HUDEP-2 (cell line): ENCODE data around the gene RRP7A.
A peak's percentile ranks its signal among the peaks of the same experiment; 100 is the strongest.
"Not testable (repeated sequence)": the region's sequence is repeated elsewhere in the genome, so short reads cannot be mapped to it uniquely, and the experiment has no call there.

Experiments used
- DNase-seq, 76 experiments: peaks; one replicate each; lab custom pipeline; 2025; ENCODE audit not compliant: unreplicated experiment in 76 of 76; lab: John Stamatoyannopoulos, UW

The RRP7A gene

DNA sequence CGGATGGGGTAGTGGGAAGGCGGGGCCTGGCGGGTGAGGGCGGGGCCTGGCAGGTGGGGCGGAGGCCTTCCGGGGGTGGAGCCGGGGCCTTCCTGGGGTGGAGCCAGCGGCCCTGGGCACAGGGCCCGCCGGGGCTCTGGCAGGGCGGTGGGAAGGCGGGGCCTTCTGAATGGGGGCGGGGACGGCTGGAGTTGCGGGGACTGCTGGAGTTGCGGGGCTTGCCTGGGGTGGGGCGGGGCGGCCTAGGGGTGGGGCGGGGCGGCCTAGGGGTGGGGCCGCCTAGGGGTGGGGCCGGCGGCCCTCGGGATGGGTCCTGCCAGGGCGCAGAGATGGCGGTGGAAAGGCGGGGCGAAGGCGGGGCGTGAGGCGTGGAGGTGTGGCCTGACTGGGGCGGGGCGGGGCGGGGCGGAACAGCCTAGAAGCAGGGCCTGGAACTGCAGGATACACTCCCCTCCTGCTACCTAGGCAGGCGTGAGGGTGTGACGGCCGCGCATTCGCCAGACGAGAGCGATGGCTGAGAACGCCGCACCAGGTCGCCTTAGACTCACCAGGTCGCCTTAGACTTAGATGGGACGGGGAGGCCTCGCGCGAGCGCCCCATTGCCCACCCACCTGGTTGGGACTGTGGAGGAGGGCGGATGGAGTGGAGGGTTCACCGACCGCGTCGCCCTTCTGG, 19.3 kb downstream of the RRP7A start:
- DNase-seq: peak in 68 of 76 experiments; percentile 12 to 97 (median 75)

GRCh38 chr22:42499773-42500160, 19.8 kb downstream of the RRP7A start:
- DNase-seq: not testable (repeated sequence)

GRCh38 chr22:42495533-42496141, 24.0 kb downstream of the RRP7A start:
- DNase-seq: not testable (repeated sequence)

- no peak for DNase-seq
These were observed 26.2 kb downstream of the RRP7A start for GRCh38 chr22:42493393-42493792.

DNA sequence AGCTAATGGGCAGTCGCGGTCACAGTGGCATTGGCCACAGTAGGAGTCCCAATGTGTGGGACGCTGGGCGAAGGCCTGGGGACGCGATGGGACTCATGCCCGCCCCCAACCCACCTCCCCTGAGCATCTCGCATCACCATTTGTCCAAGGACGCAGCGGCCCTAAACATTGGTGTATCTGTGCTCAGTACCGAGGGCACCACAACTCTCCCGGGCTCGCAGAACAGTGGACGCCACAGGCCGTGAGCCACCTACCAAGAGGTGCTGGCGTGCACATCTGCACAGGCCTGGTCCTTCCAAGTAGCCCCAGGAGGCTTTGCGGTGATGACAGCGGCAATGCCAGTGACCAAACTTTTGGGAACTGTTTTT, 27.3 kb downstream of the RRP7A start:
- DNase-seq: no peak

GRCh38 chr22:42490243-42490832, 29.3 kb downstream of the RRP7A start:
- DNase-seq: no peak

DNA sequence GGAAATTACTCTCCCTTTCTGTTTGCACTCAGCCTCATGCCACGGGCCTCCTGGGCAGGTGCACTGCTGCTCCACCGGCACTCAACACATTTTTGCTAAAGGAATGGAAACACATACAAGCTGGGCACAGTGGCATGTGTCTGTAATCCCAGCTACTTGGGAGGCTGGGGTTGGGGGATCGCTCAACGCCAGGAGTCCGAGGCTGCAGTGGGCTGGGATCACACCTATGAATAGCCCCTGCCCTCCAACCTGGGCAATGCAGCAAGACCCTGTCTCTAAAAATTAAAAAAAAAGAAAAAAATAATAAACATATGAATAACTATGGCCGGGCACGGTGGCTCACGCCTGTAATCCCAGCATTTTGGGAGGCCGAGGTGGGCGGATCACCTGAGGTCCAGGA, 30.6 kb downstream of the RRP7A start:
- DNase-seq: no peak

GRCh38 chr22:42484506-42484905, 35.1 kb downstream of the RRP7A start:
- no peak for DNase-seq

- not testable (repeated sequence) for DNase-seq
These were observed 35.9 kb downstream of the RRP7A start for GRCh38 chr22:42483610-42484223.

GRCh38 chr22:42475122-42475521, 44.5 kb downstream of the RRP7A start:
- DNase-seq: no peak

- peak in 22 of 76 experiments; percentile 4 to 53 (median 20) for DNase-seq
These were observed 46.0 kb downstream of the RRP7A start for GRCh38 chr22:42473484-42474193.

- no peak for DNase-seq
These were observed 46.9 kb downstream of the RRP7A start for GRCh38 chr22:42472671-42473070.

DNA sequence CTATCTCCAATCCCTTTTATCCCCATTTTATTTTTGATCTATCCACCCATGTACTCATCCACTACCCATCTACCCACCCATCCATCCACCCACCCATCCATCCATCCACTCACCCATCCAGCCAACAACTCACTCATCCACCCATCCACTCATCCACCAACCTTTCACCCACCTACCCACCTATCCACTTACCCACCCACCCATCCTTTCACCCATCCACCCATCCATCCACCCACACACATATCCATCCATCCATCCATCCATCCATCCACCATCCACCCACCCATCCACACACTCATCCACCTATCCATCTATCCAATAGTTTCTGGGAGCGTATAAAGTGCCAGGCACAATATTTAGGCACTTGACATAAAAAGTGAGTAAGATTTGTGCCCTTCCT, 48.2 kb downstream of the RRP7A start:
- no peak for DNase-seq

DNA sequence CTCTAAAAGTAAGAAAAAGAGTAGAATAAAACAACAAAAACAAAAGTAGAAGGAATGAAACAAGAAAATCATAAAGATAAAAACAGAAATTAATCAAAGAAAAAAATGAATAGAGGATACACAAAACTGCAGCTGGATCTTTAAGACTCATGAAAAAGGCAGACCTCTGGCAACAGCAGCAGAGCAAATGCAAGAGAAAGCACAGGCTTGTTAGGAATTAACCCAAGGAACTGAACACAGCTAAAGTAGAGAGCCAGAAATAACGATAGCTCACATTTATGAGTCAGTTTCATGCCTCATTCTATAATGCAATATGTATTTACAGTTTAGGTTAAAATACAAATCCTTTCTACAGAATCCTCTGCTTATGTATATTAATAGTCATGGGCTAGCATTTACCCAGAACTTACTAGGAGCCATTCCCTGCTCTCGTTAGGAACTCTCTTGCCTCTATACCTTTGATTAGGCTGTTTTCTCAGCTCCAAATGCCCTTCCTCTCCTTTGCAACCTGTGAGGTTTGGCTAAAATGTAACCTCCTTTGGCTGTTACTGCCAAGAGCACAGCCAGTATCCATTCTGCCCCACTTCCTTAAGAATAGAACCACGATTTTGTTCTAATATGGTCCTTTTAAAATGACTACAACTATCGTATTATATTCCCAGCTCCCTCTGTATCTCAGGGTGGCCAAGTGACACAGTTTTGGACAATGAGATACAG, 49.1 kb downstream of the RRP7A start:
- no peak for DNase-seq

GRCh38 chr22:42468841-42469240, 50.8 kb downstream of the RRP7A start:
- no peak for DNase-seq

- peak in 63 of 76 experiments; percentile 14 to 84 (median 45) for DNase-seq
These were observed 57.6 kb downstream of the RRP7A start for GRCh38 chr22:42462016-42462415.

GRCh38 chr22:42461511-42461910, 58.1 kb downstream of the RRP7A start:
- no peak for DNase-seq
